Lower leg skin (tissue), 4 donors: ENCODE results near the gene CTSH. TPM values are rescaled to one million over a fixed set of nuclear protein-coding genes. Genes with fewer than 3 reads are reported as not detected.
A peak's percentile ranks its signal among the peaks of the same experiment; 100 is the strongest.

Experiments used
- DNase-seq, 2 donors: peaks; one replicate each; pipeline ENCODE4 v3.0.0-alpha.2; 2019; ENCODE audit warnings: low spot score in 2 of 2
- H3K4me3 ChIP-seq: fragments of 200-600 bp; sonication (generic); 2 replicates; pipeline ENCODE4 v1.5.1; 2017; ENCODE audit warnings: mild to moderate bottlenecking, low read depth; ENCODE audit not compliant: poor library complexity, severe bottlenecking
- CTCF ChIP-seq, 3 donors: fragments of 450-650 bp; IDR thresholded peaks; one replicate each; pipeline ENCODE4 v1.5.1; 2016; ENCODE audit warnings: antibody characterized with exemption in 3 of 3, mild to moderate bottlenecking in 3 of 3, moderate library complexity in 2 of 3
- POLR2A ChIP-seq, 2 donors: fragments of 450-650 bp; IDR thresholded peaks; one replicate each; pipeline ENCODE4 v1.6.1; 2016 to 2017; ENCODE audit warnings: antibody characterized with exemption in 2 of 2, mild to moderate bottlenecking in 1 of 2, moderate library complexity in 1 of 2
- WGBS, 2 donors: methylation state at CpG; one replicate each; pipeline ENCODE4 v1.1.5; 2018; 5-methylcytosine and 5-hydroxymethylcytosine counted together
- intact Hi-C: fragments of 100-400 bp; cut with DNase I; formaldehyde crosslinking; loops from one replicate; pipeline ENCODE4 v1.15.0; 2023; ENCODE audit warnings: low total_unique reads
- total RNA-seq, 4 donors: library from RNA; depleted of rRNA; stranded (reverse); fragments of >200 nt; gene quantifications; one replicate each; pipeline ENCODE4 v1.1.0, GENCODE V29; 2016

Gene CTSH
- 100 to 1,000 TPM; 213 to 518 (median 291) TPM for total RNA-seq

- intact Hi-C loops: no loop called here
- DNase-seq: peak in 1 of 2 donors; percentile 94
- WGBS, 2 donors: 2 to 3% methylated on average over 23 to 41 of the region's 71 CpGs
- TF ChIP-seq CTCF (IDR thresholded peaks at IDR 0.05): no peak
- no peak for TF ChIP-seq POLR2A (IDR thresholded peaks at IDR 0.05)
- H3K4me3 ChIP-seq: peak within 1 kb of the TSS; percentile 80
Observed at GRCh38 chr15:78944669-78945407, at the start of gene CTSH. CTSH (minus strand) TSS chr15:78945046; CDS start chr15:78944981, 65 bp downstream.

GRCh38 chr15:78993931-78994530, 49.2 kb upstream of the CTSH start:
- no peak overlapping the region for H3K4me3 ChIP-seq
- WGBS, 2 donors: 79 to 82% methylated on average over 10 of the region's 10 CpGs
- intact Hi-C loops: no loop called here
- TF ChIP-seq CTCF (IDR thresholded peaks at IDR 0.05) (no peak), POLR2A (IDR thresholded peaks at IDR 0.05) (no peak)
- DNase-seq: no peak

- H3K4me3 ChIP-seq: no peak overlapping the region
- no peak for TF ChIP-seq POLR2A (IDR thresholded peaks at IDR 0.05)
- TF ChIP-seq CTCF (IDR thresholded peaks at IDR 0.05): no peak
- WGBS, 2 donors: 86 to 90% methylated on average over 4 of the region's 4 CpGs
- intact Hi-C loops: no loop called here
- no peak for DNase-seq
Observed at GRCh38 chr15:78993257-78993930, 48.5 kb upstream of the CTSH start.

- 78 to 83% methylated on average over 17 of the region's 17 CpGs for WGBS, 2 donors
- intact Hi-C loops: no loop called here
- DNase-seq: peak in 1 of 2 donors; percentile 54
- H3K4me3 ChIP-seq: no peak overlapping the region
- TF ChIP-seq CTCF (IDR thresholded peaks at IDR 0.05) (no peak), POLR2A (IDR thresholded peaks at IDR 0.05) (no peak)
Observed at GRCh38 chr15:78992416-78993256, 47.8 kb upstream of the CTSH start.

GRCh38 chr15:78991879-78992278, 47.0 kb upstream of the CTSH start:
- 85 to 91% methylated on average over 15 of the region's 15 CpGs for WGBS, 2 donors
- intact Hi-C loops: no loop called here
- TF ChIP-seq CTCF (IDR thresholded peaks at IDR 0.05) (no peak), POLR2A (IDR thresholded peaks at IDR 0.05) (no peak)
- H3K4me3 ChIP-seq: no peak overlapping the region
- no peak for DNase-seq
